HL-60/S4 treated with phorbol 12-myristate 13-acetate at 8.2 ng/mL for 4 days and 3 days (cell line): ENCODE results near the gene PKDCC.
"Not testable (repeated sequence)": the region's sequence is repeated elsewhere in the genome, so short reads cannot be mapped to it uniquely, and the experiment has no call there.

ENCODE experiments used
- in situ Hi-C: fragments of 300-500 bp; cut with MboI; formaldehyde crosslinking; loops from 2 replicates; pipeline ENCODE4 v1.15.0; 2022; ENCODE audit warnings: low sequenced_read_pairs

PKDCC gene

GRCh38 chr2:42029639-42030199 is 18.1 kb upstream of the PKDCC start:
- in situ Hi-C loops: no loop called here

DNA sequence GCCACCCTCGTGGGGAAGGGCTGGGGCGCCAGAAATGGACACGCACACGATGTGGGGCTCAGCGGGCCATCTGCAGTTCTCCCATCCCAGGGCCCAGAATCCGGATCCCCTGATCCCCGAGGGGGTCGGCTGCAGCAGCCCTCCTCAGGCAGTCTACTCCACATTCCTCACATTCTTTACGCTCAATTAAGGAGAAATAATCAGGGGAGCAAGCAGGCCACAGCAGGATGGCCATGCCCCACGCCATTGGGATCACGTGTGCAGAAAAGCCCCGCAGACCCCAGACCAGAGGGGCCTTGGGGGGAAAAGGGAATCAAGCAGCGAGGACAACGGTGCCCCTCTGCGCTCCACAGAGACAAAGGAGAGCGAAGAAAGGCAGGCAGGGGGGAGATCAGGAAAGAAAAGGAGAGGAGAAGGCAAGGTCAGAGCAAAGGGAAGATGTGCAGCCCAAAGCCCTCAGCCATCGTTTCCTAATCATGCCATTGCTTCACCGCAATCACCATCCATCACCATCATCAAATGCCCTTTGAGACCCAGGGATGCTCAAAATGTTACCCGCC is 17.5 kb upstream of the PKDCC start:
- in situ Hi-C loops: no loop called here

DNA sequence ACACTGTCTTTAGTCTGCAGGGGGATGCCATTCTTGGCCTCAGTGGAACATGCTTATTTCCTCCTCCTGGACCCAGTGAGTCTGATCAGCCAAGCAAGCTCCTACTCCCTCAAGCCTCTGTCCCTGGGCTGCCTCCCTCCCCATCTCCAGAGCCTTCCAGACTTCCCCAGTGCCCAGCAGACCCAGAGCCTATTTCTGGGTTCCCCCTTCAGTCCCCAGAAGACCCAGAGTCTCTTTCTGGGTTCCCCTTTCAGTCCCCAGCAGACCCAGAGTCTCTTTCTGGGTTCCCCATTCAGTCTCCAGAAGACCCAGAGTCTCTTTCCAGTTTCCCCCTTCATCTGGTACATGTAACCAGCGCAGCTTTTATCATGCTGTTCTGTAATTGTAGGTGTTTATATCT is 17.0 kb upstream of the PKDCC start:
- in situ Hi-C loops: no loop called here

- in situ Hi-C loops: no loop called here
Observed at GRCh38 chr2:42031281-42032223, 16.3 kb upstream of the PKDCC start.

DNA sequence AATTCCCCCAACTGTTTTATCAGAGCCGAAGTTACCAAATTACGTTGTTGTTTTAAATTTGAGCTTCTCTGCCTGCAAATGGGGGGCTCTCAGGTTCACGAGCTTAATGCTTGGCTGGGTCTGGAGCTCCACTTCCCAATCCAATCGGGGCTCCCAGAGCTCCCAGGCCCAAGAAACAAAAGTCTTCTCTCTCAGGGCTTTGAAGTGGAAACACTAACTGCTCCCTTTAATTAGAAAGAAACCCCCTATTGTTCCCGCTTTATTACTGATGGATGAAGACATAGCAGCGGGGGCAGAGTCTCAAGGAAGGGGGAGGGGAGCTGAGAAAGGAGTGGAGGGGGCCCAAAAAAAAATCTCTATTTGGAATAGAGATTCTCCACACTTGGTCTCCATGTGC is 15.6 kb upstream of the PKDCC start:
- in situ Hi-C loops: no loop called here

DNA sequence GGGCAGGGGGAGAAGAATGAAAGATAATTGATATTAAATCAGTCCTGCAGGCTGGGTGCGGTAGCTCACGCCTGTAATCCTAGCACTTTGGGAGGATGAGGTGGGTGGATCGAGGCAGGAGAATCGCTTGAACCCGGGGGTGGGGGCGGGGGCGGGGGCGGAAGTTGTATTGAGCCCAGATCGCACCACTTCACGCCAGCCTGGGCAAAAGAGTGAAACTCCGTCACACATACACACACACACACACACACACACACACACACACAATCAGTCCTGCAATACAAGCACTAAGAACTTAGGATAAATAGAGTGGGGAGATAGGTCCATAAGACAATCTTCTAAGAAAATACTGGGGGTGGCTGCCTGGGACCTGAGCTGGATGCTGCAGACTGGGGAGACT is 15.1 kb upstream of the PKDCC start:
- in situ Hi-C loops: no loop called here

GRCh38 chr2:42034096-42034495 is 13.7 kb upstream of the PKDCC start:
- in situ Hi-C loops: not testable (repeated sequence)

DNA sequence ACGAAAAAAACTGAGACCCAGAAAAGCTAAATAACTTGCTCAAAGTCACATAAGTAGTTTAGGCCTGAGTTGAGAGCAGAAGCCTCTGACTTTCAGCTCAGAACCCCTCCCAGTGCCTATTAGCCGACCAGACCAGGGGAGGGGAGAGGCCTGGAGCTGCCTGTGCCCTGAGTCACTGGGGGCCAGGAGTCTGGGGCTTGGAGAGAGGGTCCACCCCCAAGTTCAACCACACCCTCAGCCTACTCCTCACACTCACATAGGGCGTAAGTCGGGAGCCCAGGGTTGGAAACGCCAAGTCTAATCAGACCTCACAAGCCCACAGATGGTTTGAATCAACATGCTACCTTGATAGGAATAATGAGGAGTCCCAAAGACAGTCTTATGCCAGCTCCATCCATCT is 12.6 kb upstream of the PKDCC start:
- in situ Hi-C loops: no loop called here

- in situ Hi-C loops: no loop called here
Observed at GRCh38 chr2:42036413-42036812, 11.4 kb upstream of the PKDCC start.

- in situ Hi-C loops: no loop called here
Observed at GRCh38 chr2:42036940-42037339, 10.9 kb upstream of the PKDCC start.

- in situ Hi-C loops: no loop called here
Observed at GRCh38 chr2:42040643-42041278, 7.1 kb upstream of the PKDCC start.

- in situ Hi-C loops: no loop called here
Observed at GRCh38 chr2:42041377-42042127, 6.3 kb upstream of the PKDCC start.

- in situ Hi-C loops: no loop called here
Observed at GRCh38 chr2:42042631-42043355, 5.0 kb upstream of the PKDCC start.

DNA sequence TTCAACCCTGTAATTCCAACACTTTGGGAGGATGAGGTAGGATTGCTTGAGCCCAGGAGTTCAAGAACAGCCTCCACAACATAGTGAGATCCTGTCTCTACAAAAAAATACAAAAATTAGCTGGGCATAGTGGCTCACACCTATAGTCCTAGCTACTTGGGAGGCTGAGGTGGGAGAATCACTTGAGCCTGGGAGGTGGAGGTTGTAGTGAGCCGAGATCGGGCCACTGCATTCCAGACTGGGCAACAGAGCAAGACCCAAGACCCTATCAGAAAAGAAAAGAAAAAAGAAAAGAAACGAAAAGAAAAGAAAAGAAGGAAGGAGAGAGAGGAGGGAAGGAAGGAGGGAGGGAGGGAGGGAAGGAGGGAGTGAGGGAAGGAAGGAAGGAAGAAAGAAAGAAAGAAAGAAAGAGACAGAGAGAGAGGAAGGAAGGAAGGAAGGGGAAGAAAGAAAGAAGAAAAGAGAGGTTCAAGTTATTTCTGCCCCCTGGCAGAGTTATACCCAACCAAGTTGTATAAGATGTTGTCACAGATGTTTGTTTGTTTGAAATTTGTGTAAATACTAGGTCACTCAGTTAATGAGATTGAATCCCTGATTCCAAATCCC is 3.9 kb upstream of the PKDCC start:
- in situ Hi-C loops: no loop called here

DNA sequence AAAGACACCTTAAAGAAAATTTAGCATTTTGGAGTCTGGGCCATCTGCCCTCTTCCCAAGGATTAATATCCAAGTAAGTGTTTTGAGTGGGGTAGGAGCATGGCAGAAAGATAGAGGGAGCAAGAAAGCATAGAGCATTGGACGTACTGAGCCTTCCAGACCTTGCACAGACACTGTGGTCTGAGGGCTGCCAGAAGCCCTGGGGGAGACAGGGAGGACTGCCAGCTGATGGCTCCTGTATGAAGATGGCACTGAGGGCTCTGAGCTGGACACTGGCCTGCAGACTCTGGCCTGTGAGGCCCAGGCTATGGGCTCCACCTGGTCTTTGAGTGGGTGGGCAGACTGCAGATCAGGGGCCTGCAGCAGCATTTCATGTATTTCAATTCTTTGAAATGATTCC is 2.9 kb upstream of the PKDCC start:
- in situ Hi-C loops: no loop called here

DNA sequence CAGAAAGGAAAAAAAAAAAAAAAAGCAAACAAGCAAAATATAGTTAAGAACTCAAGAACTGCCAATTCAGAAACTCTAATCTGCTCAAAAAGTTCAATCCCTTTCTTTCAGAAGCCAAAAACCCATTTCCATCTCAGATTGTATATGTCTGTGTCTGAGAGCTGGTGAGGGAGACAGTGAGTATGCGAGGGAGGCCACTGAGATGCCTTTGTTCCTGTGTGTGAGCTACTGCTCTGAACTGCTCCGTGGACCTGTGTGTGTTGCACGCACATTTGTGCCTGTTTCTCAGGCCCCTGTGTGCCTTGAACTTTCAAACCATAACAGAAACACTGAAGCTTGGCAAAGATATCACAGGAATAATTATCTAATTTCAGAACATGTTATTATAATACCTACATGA is 2.5 kb upstream of the PKDCC start:
- in situ Hi-C loops: no loop called here

DNA sequence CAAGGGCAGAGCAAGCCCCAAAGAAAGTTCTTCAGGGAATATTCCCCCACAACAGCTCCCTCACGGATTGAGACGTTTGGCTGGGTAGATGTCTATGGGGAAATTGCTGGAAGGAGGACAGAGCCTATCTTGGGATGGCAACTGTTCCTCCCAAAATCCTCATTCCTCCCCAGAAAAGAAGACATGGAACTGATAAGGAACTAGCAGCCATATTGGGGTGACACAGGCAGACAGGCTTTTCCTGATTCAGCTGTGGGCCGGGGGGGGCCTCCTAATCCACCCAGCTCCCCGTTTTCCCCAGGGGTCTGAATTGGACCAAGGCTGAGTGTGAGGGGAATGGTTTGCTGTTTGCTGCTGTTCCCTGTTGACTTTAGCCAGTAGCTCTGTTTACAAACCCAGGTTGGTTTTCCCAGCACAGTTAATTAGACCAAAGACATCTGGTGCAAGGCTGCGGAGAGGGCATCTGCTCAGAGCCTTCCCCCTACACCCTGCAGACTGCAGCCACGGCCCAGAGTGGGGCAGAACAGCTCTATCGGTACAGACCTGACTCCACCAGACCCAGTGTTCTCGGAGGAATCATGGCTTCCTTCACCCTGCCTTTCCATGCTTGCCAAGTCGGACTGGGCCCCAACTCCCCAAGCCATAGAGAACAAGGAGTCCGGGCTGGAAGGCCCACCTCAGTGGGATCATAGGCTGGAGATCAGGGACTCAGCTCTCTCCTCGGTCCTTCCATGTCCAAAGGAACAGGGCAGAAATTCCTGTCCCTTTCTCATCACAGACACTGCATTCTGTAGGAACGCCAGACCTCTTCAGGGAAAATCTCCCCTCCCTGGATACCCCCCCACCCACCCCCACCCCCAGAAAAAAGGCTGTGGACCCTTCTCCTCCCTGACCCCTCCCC is 1.7 kb upstream of the PKDCC start:
- in situ Hi-C loops: no loop called here

- in situ Hi-C loops: no loop called here
Observed at GRCh38 chr2:42046819-42047487, 868 bp upstream of the PKDCC start.
